ENCODE measurements around the gene OR2B2. TPM values are rescaled to one million over a fixed set of nuclear protein-coding genes. Genes with fewer than 3 reads are reported as not detected.
A peak's percentile ranks its signal among the peaks of the same experiment; 100 is the strongest.

The OR2B2 gene
- total RNA-seq, 2 donors from 2014 or later, result not detected

DNA sequence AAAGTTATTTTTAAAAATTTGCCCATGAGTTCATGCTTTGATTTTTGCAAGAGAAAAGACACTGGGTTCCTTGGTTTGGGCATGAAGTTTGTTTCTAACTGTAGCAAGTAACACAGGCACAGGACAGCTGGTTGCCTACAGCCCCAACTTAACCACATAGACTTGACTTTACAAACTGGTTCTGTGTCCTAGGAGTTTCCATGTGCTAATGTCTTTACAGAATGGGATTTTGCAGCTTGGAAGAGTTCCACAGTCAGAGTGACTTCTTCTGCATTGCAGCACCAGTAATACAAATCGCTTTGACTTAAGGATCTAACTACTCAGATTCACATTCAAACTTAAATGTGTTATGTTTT lies 44.3 kb downstream of the OR2B2 start:
- no peak overlapping the region for H3K4me3 ChIP-seq
- TF ChIP-seq, protein P1, sequence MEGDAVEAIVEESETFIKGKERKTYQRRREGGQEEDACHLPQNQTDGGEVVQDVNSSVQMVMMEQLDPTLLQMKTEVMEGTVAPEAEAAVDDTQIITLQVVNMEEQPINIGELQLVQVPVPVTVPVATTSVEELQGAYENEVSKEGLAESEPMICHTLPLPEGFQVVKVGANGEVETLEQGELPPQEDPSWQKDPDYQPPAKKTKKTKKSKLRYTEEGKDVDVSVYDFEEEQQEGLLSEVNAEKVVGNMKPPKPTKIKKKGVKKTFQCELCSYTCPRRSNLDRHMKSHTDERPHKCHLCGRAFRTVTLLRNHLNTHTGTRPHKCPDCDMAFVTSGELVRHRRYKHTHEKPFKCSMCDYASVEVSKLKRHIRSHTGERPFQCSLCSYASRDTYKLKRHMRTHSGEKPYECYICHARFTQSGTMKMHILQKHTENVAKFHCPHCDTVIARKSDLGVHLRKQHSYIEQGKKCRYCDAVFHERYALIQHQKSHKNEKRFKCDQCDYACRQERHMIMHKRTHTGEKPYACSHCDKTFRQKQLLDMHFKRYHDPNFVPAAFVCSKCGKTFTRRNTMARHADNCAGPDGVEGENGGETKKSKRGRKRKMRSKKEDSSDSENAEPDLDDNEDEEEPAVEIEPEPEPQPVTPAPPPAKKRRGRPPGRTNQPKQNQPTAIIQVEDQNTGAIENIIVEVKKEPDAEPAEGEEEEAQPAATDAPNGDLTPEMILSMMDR (IDR thresholded peaks at IDR 0.05), result no peak
- intact Hi-C loops (cut with DNase I), result no loop called here
- no peak overlapping the region for H3K27ac ChIP-seq
- H3K4me1 ChIP-seq, result peaks cover 6% of the 10 kb centered on the region
- H3K9me3 ChIP-seq, result no peaks in the 10 kb centered on the region
- no peak overlapping the region for H3K9ac ChIP-seq (ENCODE audit: low read depth in 2 of 2, low read length in 2 of 2)
- no peaks in the 10 kb centered on the region for H3K36me3 ChIP-seq
- DNase-seq, result no peak
- H3K27me3 ChIP-seq, result no peaks in the 10 kb centered on the region

DNA sequence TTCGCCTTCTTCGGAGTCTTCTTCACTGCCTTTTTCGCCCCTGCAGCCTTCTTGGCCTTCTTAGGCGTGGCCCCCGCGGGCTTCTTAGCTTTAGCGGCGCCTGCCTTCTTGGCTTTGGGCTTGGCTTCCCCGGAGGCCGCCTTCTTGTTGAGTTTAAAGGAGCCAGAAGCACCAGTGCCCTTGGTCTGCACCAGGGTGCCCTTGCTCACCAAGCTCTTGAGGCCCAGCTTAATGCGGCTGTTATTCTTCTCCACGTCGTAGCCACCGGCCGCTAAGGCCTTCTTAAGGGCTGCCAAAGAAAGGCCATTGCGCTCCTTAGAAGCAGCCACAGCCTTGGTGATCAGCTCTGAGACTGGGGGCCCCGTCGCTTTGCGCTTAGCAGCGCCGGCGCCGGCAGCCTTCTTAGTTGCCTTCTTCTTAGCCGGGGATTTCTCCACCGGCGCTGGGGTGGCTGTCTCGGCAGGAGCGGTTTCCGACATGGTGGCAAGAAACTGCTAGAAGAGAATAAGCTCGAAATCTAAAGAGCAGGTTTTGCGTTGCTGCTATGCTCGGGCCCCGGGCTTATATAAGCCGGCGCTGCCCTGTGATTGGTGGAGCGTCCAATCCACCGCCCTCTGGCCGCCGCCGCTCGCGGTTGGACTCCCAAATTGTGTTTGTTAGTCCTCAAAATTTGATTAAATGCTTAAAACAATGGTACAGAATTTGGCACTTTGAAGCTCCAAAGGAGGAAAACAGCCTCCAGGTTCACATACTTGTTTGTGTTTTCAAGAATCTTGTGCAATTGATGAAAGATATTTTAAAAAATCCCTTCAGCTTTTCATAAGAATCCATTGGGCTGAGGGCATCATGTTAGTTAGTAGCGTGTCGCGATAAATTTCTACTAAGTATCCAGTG lies 44.9 kb downstream of the OR2B2 start:
- peak overlapping the region; percentile 60 to 78 for H3K9ac ChIP-seq (ENCODE audit: low read depth in 2 of 2, low read length in 2 of 2)
- TF ChIP-seq, protein P1 (IDR thresholded peaks at IDR 0.05), result no peak

DNA sequence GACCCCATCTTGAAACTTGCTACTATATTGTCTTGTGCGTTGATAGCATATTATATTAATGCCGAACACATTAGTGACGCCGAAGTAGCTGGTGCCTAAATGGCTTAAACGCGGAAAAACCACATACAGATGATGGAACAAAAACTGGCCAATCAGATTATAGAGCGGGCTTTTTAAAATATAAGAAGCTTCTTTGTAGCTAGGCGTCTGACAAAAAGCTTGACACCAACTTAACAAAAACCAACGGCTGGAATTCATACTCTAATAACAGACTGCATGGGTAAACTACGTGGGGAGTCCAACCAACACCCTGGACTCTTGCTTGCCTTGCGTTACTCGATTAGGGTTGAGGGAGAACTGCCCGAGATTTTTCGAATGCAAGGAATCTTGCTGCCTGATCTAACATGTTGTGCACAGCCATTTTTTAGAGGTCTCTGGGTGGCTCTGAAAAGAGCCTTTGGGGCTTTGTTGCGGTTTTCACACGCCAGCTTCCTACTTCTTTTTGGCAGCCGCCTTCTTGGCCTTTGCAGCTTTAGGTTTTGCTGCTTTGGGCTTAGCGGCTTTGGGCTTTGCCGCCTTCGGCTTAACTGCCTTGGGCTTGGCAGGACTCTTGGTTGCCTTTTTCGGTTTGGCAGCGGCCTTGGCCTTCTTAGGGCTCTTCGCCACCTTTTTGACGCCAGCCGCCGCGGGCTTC lies 45.7 kb downstream of the OR2B2 start:
- H3K4me1 ChIP-seq, result peaks cover 6% of the 10 kb centered on the region
- H3K4me3 ChIP-seq, result peak overlapping the region; percentile 49
- H3K9ac ChIP-seq (ENCODE audit: low read depth in 2 of 2, low read length in 2 of 2), result peak overlapping the region; percentile 60 to 78
- H3K27ac ChIP-seq, result peak overlapping the region; percentile 79
- DNase-seq, result peak; percentile 45
- intact Hi-C loops (cut with DNase I), result no loop called here
- H3K36me3 ChIP-seq, result no peaks in the 10 kb centered on the region
- no peaks in the 10 kb centered on the region for H3K27me3 ChIP-seq
- TF ChIP-seq, protein P1 (IDR thresholded peaks at IDR 0.05), result no peak
- H3K9me3 ChIP-seq, result no peaks in the 10 kb centered on the region

More for the DNA sequence above, 44.9 kb downstream of the OR2B2 start:
- DNase-seq, result peak; percentile 90
- Histone ChIP-seq H3K4me3 (peak overlapping the region; percentile 49), H3K4me1 (peaks cover 6% of the 10 kb centered on the region), H3K9me3 (no peaks in the 10 kb centered on the region), H3K36me3 (no peaks in the 10 kb centered on the region), H3K27ac (peak overlapping the region; percentile 79), H3K27me3 (no peaks in the 10 kb centered on the region)
- intact Hi-C loops (cut with DNase I), result no loop called here

DNA sequence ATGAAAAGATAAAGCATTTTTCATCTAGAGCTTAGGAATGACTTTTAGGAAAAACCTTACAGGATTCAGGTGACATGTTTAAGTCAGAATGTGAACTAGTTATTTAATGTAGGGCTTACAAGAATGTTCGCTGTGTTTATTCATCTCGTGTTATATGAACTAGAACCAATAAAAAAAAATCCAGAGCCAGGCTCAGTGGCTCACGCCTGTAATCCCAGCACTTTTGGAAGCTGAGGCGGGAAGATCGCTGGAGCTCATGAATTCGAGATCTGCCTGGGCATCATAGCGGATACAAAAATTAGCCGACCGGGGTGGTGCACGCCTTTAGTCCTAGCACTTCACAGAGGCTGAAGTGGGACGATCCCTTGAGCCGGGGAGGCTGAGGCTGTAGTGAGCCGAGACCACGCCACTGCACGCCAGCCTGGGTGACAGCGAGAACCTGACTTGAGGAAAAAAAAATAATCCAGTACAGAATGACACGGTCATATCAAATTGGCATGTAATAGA lies 46.3 kb downstream of the OR2B2 start:
- TF ChIP-seq, protein P1 (IDR thresholded peaks at IDR 0.05), result no peak
- H3K36me3 ChIP-seq, result no peaks in the 10 kb centered on the region
- peak overlapping the region; percentile 60 to 75 for H3K9ac ChIP-seq (ENCODE audit: low read depth in 2 of 2, low read length in 2 of 2)
- H3K27me3 ChIP-seq, result no peaks in the 10 kb centered on the region
- no peaks in the 10 kb centered on the region for H3K9me3 ChIP-seq
- H3K27ac ChIP-seq, result peak overlapping the region; percentile 79
- DNase-seq, result peak; percentile 58
- H3K4me1 ChIP-seq, result peaks cover 6% of the 10 kb centered on the region
- intact Hi-C loops (cut with DNase I), result no loop called here
- peak overlapping the region; percentile 49 for H3K4me3 ChIP-seq

DNA sequence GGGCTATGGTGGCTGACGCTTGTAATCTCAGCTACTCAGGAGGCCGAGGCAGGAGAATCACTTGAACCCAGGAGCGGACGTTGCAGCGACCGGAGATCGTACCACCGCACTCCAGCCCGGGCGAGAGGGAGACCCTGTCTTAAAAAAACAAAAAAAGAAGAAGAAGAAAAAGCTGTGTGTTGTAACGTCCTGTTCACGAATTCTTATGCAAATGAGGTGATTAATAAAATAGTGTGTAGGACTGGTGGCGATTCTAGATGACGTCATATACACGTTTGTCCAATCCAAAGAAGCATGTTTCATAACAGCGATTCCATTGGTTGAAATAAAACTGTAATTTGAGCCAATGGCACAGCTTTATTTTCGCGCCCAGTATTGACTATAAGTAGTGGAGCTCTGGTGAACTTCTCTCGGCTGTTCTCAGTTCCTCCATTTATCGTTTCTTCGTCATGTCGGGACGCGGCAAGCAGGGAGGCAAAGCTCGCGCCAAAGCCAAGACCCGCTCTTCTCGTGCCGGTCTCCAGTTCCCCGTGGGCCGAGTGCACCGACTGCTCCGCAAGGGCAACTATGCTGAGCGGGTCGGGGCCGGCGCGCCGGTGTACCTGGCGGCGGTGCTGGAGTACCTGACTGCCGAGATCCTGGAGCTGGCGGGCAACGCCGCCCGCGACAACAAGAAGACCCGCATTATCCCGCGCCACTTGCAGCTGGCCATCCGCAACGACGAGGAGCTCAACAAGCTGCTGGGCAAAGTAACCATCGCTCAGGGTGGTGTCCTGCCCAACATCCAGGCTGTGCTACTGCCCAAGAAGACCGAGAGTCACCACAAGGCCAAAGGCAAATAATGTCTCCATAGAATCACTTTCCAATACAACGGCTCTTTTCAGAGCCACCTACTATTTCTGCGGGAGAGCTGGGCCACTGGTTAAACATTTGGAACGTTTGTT lies 47.0 kb downstream of the OR2B2 start:
- H3K4me1 ChIP-seq, result peaks cover 6% of the 10 kb centered on the region
- TF ChIP-seq, protein P1 (IDR thresholded peaks at IDR 0.05), result no peak
- no peaks in the 10 kb centered on the region for H3K36me3 ChIP-seq
- H3K9ac ChIP-seq (ENCODE audit: low read depth in 2 of 2, low read length in 2 of 2), result peak overlapping the region; percentile 60 to 75
- intact Hi-C loops (cut with DNase I), result no loop called here
- peak overlapping the region; percentile 79 for H3K27ac ChIP-seq
- no peaks in the 10 kb centered on the region for H3K27me3 ChIP-seq
- H3K4me3 ChIP-seq, result peak overlapping the region; percentile 49
- no peaks in the 10 kb centered on the region for H3K9me3 ChIP-seq
- DNase-seq, result peak; percentile 85
